Coronary artery (tissue), 2 donors: ENCODE results near the gene MISFA.

ENCODE experiments used
- DNase-seq: peaks from one replicate; pipeline ENCODE4 v3.0.0-alpha.2; 2017; ENCODE audit warnings: low spot score
- H3K27ac ChIP-seq, 2 donors: fragments of 200-600 bp; sonication (generic); one replicate each; pipeline ENCODE4 v1.5.1; 2016 to 2019
- H3K4me3 ChIP-seq: fragments of 200-600 bp; sonication (generic); 2 replicates; pipeline ENCODE4 v1.5.1; 2016; ENCODE audit warnings: mild to moderate bottlenecking, moderate library complexity
- CTCF ChIP-seq: fragments of 200-600 bp; sonication (generic); IDR thresholded peaks from one replicate; pipeline ENCODE4 v1.5.1; 2019; ENCODE audit warnings: antibody characterized with exemption

The MISFA gene

GRCh38 chr11:18600915-18601569 lies 1.5 kb downstream of the MISFA start:
- Histone ChIP-seq H3K4me3 (no peak overlapping the region), H3K27ac (no peak overlapping the region)
- TF ChIP-seq CTCF: no peak
- DNase-seq: peak; percentile 9

- TF ChIP-seq CTCF: no peak
- no peak overlapping the region for H3K4me3 ChIP-seq
- H3K27ac ChIP-seq: no peak overlapping the region
- DNase-seq: no peak
Observed at GRCh38 chr11:18608376-18608775, 8.8 kb downstream of the MISFA start.

GRCh38 chr11:18611196-18611595 lies 11.6 kb downstream of the MISFA start:
- no peak overlapping the region for H3K27ac ChIP-seq
- no peak for TF ChIP-seq CTCF
- no peak for DNase-seq
- H3K4me3 ChIP-seq: no peak overlapping the region

- no peak for DNase-seq
- TF ChIP-seq CTCF: no peak
- Histone ChIP-seq H3K27ac (no peak overlapping the region), H3K4me3 (no peak overlapping the region)
Observed at GRCh38 chr11:18612394-18612793, 12.8 kb downstream of the MISFA start.

- peak overlapping the region in 1 of 2 donors; percentile 5 for H3K27ac ChIP-seq
- DNase-seq: peak; percentile 60
- no peak for TF ChIP-seq CTCF
- no peak overlapping the region for H3K4me3 ChIP-seq
Observed at GRCh38 chr11:18614667-18615066, 15.1 kb downstream of the MISFA start.

- no peak overlapping the region for H3K4me3 ChIP-seq
- no peak for TF ChIP-seq CTCF
- DNase-seq: no peak
- H3K27ac ChIP-seq: no peak overlapping the region
Observed at GRCh38 chr11:18615628-18616392, 16.2 kb downstream of the MISFA start.
